Measurements from ENCODE around the gene RHOF. TPM values are rescaled to one million over a fixed set of nuclear protein-coding genes. Genes with fewer than 3 reads are reported as not detected.

Gene RHOF
- total RNA-seq, 1 donor from 2014 or later = 16.5 TPM

GRCh38 chr12:121822393-121823100 is 29.1 kb upstream of the RHOF start:
- Histone ChIP-seq H3K4me1 (no peaks in the 10 kb centered on the region), H3K4me3 (no peak overlapping the region), H3K36me3 (peaks cover 0 to 79% of the 10 kb centered on the region in 2 donors), H3K27ac (no peak overlapping the region), H3K27me3 (no peaks in the 10 kb centered on the region), H3K9me3 (no peaks in the 10 kb centered on the region)
- no peak for DNase-seq (ENCODE audit: extremely low spot score in 2 of 2)
- TF ChIP-seq POLR2A (IDR thresholded peaks at IDR 0.05) (no peak), POLR2AphosphoS5 (IDR thresholded peaks at IDR 0.05; ENCODE audit: insufficient read depth in 1 of 2, low read depth in 1 of 2) (no peak), CTCF (IDR thresholded peaks at IDR 0.05) (no peak)
- intact Hi-C loops (cut with DNase I) = no loop called here

GRCh38 chr12:121820056-121820455 is 26.6 kb upstream of the RHOF start:
- Histone ChIP-seq H3K27ac (no peak overlapping the region), H3K4me3 (no peak overlapping the region), H3K9me3 (no peaks in the 10 kb centered on the region), H3K4me1 (no peaks in the 10 kb centered on the region), H3K36me3 (peaks cover 0 to 90% of the 10 kb centered on the region in 2 donors), H3K27me3 (no peaks in the 10 kb centered on the region)
- TF ChIP-seq POLR2A (IDR thresholded peaks at IDR 0.05) = no peak
- TF ChIP-seq POLR2AphosphoS5 (IDR thresholded peaks at IDR 0.05; ENCODE audit: insufficient read depth in 1 of 2, low read depth in 1 of 2) = no peak
- no peak for TF ChIP-seq CTCF (IDR thresholded peaks at IDR 0.05)
- no peak for DNase-seq (ENCODE audit: extremely low spot score in 2 of 2)
- intact Hi-C loops (cut with DNase I) = no loop called here

GRCh38 chr12:121819212-121819949 is 25.9 kb upstream of the RHOF start:
- no peak for DNase-seq (ENCODE audit: extremely low spot score in 2 of 2)
- intact Hi-C loops (cut with DNase I) = no loop called here
- no peak for TF ChIP-seq CTCF (IDR thresholded peaks at IDR 0.05)
- TF ChIP-seq POLR2AphosphoS5 (IDR thresholded peaks at IDR 0.05; ENCODE audit: insufficient read depth in 1 of 2, low read depth in 1 of 2) = no peak
- TF ChIP-seq POLR2A (IDR thresholded peaks at IDR 0.05) = no peak
- no peaks in the 10 kb centered on the region for H3K4me1 ChIP-seq
- no peaks in the 10 kb centered on the region for H3K9me3 ChIP-seq
- H3K27me3 ChIP-seq = no peaks in the 10 kb centered on the region
- H3K4me3 ChIP-seq = no peak overlapping the region
- H3K36me3 ChIP-seq = peaks cover 0 to 97% of the 10 kb centered on the region in 2 donors
- no peak overlapping the region for H3K27ac ChIP-seq

GRCh38 chr12:121817648-121818043 is 24.2 kb upstream of the RHOF start:
- intact Hi-C loops (cut with DNase I) = no loop called here
- H3K4me1 ChIP-seq = peaks cover 15% of the 10 kb centered on the region
- H3K36me3 ChIP-seq = peaks cover 0 to 82% of the 10 kb centered on the region in 2 donors
- no peaks in the 10 kb centered on the region for H3K9me3 ChIP-seq
- no peak for DNase-seq (ENCODE audit: extremely low spot score in 2 of 2)
- H3K4me3 ChIP-seq = no peak overlapping the region
- TF ChIP-seq POLR2A (IDR thresholded peaks at IDR 0.05) = no peak
- no peak for TF ChIP-seq CTCF (IDR thresholded peaks at IDR 0.05)
- no peak for TF ChIP-seq POLR2AphosphoS5 (IDR thresholded peaks at IDR 0.05; ENCODE audit: insufficient read depth in 1 of 2, low read depth in 1 of 2)
- no peaks in the 10 kb centered on the region for H3K27me3 ChIP-seq
- H3K27ac ChIP-seq = no peak overlapping the region

Data from vagina (tissue), 2 donors.